DND-41 (cell line): ENCODE measurements around the gene KEAP1.

ENCODE experiments used
- CTCF ChIP-seq: IDR thresholded peaks from 2 replicates; pipeline ENCODE4 v1.5.1; 2012; ENCODE audit warnings: borderline replicate concordance, low read length, moderate library complexity, mild to moderate bottlenecking; ENCODE audit not compliant: poor library complexity, severe bottlenecking; ENCODE audit errors: extremely low read depth
- EZH2 ChIP-seq: IDR thresholded peaks from 3 replicates; pipeline ENCODE4 v1.6.1; 2012; ENCODE audit warnings: borderline replicate concordance, low read depth, mild to moderate bottlenecking, moderate library complexity, low read length, inconsistent platforms; ENCODE audit not compliant: severe bottlenecking

GRCh38 chr19:10471909-10472308 is 31.2 kb downstream of the KEAP1 start:
- peak; percentile 67 for TF ChIP-seq CTCF
- TF ChIP-seq EZH2 = no peak
